Colonic mucosa (tissue), 4 donors: ENCODE measurements around the gene PINK1. TPM values are rescaled to one million over a fixed set of nuclear protein-coding genes. Genes with fewer than 3 reads are reported as not detected.
A peak's percentile ranks its signal among the peaks of the same experiment; 100 is the strongest.

Source experiments
- DNase-seq: peaks from one replicate; pipeline ENCODE4 v3.0.0-alpha.2; 2020
- H3K27ac ChIP-seq: fragments of 200-600 bp; one replicate; pipeline ENCODE4 v1.8.0; 2021
- H3K27me3 ChIP-seq: fragments of 200-600 bp; one replicate; pipeline ENCODE4 v1.8.0; 2021
- H3K36me3 ChIP-seq: fragments of 200-600 bp; one replicate; pipeline ENCODE4 v1.8.0; 2021
- H3K4me1 ChIP-seq: fragments of 200-600 bp; one replicate; pipeline ENCODE4 v1.8.0; 2021; ENCODE audit warnings: mild to moderate bottlenecking
- H3K4me3 ChIP-seq: fragments of 200-600 bp; one replicate; pipeline ENCODE4 v1.8.0; 2021
- H3K9ac ChIP-seq, 2 donors: one replicate each; pipeline ENCODE4 v1.7.0; 2013; ENCODE audit warnings: control low read depth in 2 of 2, low read depth in 2 of 2, low read length in 2 of 2
- H3K9me3 ChIP-seq: fragments of 200-600 bp; one replicate; pipeline ENCODE4 v1.8.0; 2021
- intact Hi-C: fragments of 100-400 bp; cut with DNase I; formaldehyde crosslinking; loops from one replicate; pipeline ENCODE4 v1.14.1; 2022
- total RNA-seq, 2 donors: library from RNA; stranded (reverse); fragmentation: NEBNext Ultra II Directional in 1 of 2; extraction: Animal tissue kit (Norgen Biotek cat#: 25700) in 1 of 2; gene quantifications; one replicate each; pipeline ENCODE4 v1.2.1, GENCODE V29; 2021
- TF ChIP-seq, protein P1 (sequence below): fragments of 200-600 bp; IDR thresholded peaks from one replicate; pipeline ENCODE4 v1.8.0; 2022; ENCODE audit warnings: antibody characterized with exemption, mild to moderate bottlenecking
- donor health status: healthy.
- donor health status: DM: no; HTN: no; CAD: no.
- donor health status: DM: no; HTN: no; CAD: no.

PINK1 gene
- total RNA-seq, 2 donors from 2014 or later = 49.7 to 119 TPM

- no peak overlapping the region for H3K9ac ChIP-seq
- H3K27ac ChIP-seq = no peak overlapping the region
- H3K4me1 ChIP-seq = no peaks in the 10 kb centered on the region
- no peaks in the 10 kb centered on the region for H3K9me3 ChIP-seq
- TF ChIP-seq, protein P1, sequence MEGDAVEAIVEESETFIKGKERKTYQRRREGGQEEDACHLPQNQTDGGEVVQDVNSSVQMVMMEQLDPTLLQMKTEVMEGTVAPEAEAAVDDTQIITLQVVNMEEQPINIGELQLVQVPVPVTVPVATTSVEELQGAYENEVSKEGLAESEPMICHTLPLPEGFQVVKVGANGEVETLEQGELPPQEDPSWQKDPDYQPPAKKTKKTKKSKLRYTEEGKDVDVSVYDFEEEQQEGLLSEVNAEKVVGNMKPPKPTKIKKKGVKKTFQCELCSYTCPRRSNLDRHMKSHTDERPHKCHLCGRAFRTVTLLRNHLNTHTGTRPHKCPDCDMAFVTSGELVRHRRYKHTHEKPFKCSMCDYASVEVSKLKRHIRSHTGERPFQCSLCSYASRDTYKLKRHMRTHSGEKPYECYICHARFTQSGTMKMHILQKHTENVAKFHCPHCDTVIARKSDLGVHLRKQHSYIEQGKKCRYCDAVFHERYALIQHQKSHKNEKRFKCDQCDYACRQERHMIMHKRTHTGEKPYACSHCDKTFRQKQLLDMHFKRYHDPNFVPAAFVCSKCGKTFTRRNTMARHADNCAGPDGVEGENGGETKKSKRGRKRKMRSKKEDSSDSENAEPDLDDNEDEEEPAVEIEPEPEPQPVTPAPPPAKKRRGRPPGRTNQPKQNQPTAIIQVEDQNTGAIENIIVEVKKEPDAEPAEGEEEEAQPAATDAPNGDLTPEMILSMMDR = no peak
- no peak for DNase-seq
- H3K4me3 ChIP-seq = no peak overlapping the region
- H3K27me3 ChIP-seq = no peaks in the 10 kb centered on the region
- intact Hi-C loops = no loop called here
- H3K36me3 ChIP-seq = peaks cover 19% of the 10 kb centered on the region
These were observed 25.1 kb downstream of the PINK1 start for GRCh38 chr1:20658166-20658915.

- Histone ChIP-seq H3K9ac (peak overlapping the region; percentile 79 to 96), H3K4me3 (peak overlapping the region; percentile 96), H3K9me3 (no peaks in the 10 kb centered on the region), H3K27ac (no peak overlapping the region), H3K27me3 (no peaks in the 10 kb centered on the region), H3K36me3 (peaks cover 19% of the 10 kb centered on the region), H3K4me1 (no peaks in the 10 kb centered on the region)
- intact Hi-C loops = no loop called here
- no peak for DNase-seq
- TF ChIP-seq, protein P1 = no peak
These were observed 27.1 kb downstream of the PINK1 start for GRCh38 chr1:20660363-20660762.

GRCh38 chr1:20660847-20661206 is 27.6 kb downstream of the PINK1 start:
- no peak for DNase-seq
- Histone ChIP-seq H3K36me3 (peaks cover 15% of the 10 kb centered on the region), H3K27ac (peak overlapping the region; percentile 47), H3K4me3 (peak overlapping the region; percentile 96), H3K9ac (peak overlapping the region; percentile 79 to 96), H3K9me3 (no peaks in the 10 kb centered on the region), H3K27me3 (no peaks in the 10 kb centered on the region), H3K4me1 (no peaks in the 10 kb centered on the region)
- TF ChIP-seq, protein P1 = no peak
- intact Hi-C loops = no loop called here

- intact Hi-C loops = no loop called here
These were observed 28.2 kb downstream of the PINK1 start, which contains the start of gene DDOST for GRCh38 chr1:20661207-20662109. Gene DDOST (minus strand): TSS chr1:20661369. CDS start chr1:20661350, 19 bp downstream.

GRCh38 chr1:20662110-20662475 is 28.8 kb downstream of the PINK1 start:
- TF ChIP-seq, protein P1 = no peak
- no peaks in the 10 kb centered on the region for H3K27me3 ChIP-seq
- H3K27ac ChIP-seq = peak overlapping the region; percentile 51
- peak overlapping the region; percentile 73 to 96 for H3K9ac ChIP-seq
- intact Hi-C loops = no loop called here
- H3K4me3 ChIP-seq = peak overlapping the region; percentile 96
- peaks cover 4% of the 10 kb centered on the region for H3K36me3 ChIP-seq
- H3K4me1 ChIP-seq = no peaks in the 10 kb centered on the region
- DNase-seq = no peak
- no peaks in the 10 kb centered on the region for H3K9me3 ChIP-seq

More at GRCh38 chr1:20661207-20662109, 28.2 kb downstream of the PINK1 start, which contains the start of gene DDOST:
- Histone ChIP-seq H3K27me3 (no peaks in the 10 kb centered on the region), H3K4me3 (peak within 1 kb of the TSS; percentile 96), H3K4me1 (no peaks in the 10 kb centered on the region), H3K27ac (peak within 1 kb of the TSS; percentile 51), H3K9ac (peak within 1 kb of the TSS; percentile 79 to 96), H3K9me3 (no peaks in the 10 kb centered on the region), H3K36me3 (peaks cover 10% of the 10 kb centered on the region)
- peak; percentile 97 for DNase-seq
- TF ChIP-seq, protein P1 = peak; percentile 31
